GM23338 (cell line): ENCODE measurements around the gene SCN3A. TPM values are rescaled to one million over a fixed set of nuclear protein-coding genes. Genes with fewer than 3 reads are reported as not detected.

Experiments used
- ATAC-seq: fragments of 200-7000 bp; cut with Tn5 transposase; 3 replicates; pipeline ENCODE4 v1.9.1; 2020
- DNase-seq: peaks from one replicate; pipeline ENCODE4 v3.0.0-alpha.2; 2015; ENCODE audit warnings: low spot score
- H2AFZ ChIP-seq: fragments of 200-600 bp; sonication (generic); 2 replicates; pipeline ENCODE4 v1.8.0; 2016; ENCODE audit warnings: antibody characterized with exemption, mild to moderate bottlenecking, moderate library complexity
- H3F3A ChIP-seq: fragments of 200-600 bp; sonication (generic); replicated peaks from 2 replicates; pipeline ENCODE4 v1.8.0; 2017; ENCODE audit warnings: antibody characterized with exemption, mixed run types, low read depth
- H3K27ac ChIP-seq: fragments of 200-600 bp; sonication (generic); 2 replicates; pipeline ENCODE4 v1.6.1; 2016; ENCODE audit warnings: low read depth
- H3K27me3 ChIP-seq: fragments of 200-600 bp; sonication (generic); 2 replicates; pipeline ENCODE4 v1.8.0; 2016; ENCODE audit warnings: mild to moderate bottlenecking, mixed run types, moderate library complexity; ENCODE audit not compliant: insufficient read depth
- H3K36me3 ChIP-seq: fragments of 200-600 bp; sonication (generic); 2 replicates; pipeline ENCODE4 v1.8.0; 2016; ENCODE audit warnings: mild to moderate bottlenecking; ENCODE audit not compliant: insufficient read depth
- H3K4me1 ChIP-seq: fragments of 200-600 bp; sonication (generic); 2 replicates; pipeline ENCODE4 v1.8.0; 2016; ENCODE audit warnings: mild to moderate bottlenecking, moderate library complexity; ENCODE audit not compliant: insufficient read depth
- H3K4me2 ChIP-seq: fragments of 200-600 bp; sonication (generic); 2 replicates; pipeline ENCODE4 v1.7.1; 2017; ENCODE audit warnings: mixed run types
- H3K4me3 ChIP-seq: fragments of 200-600 bp; sonication (generic); 2 replicates; pipeline ENCODE4 v1.6.1; 2016; ENCODE audit warnings: mixed run types
- H3K79me2 ChIP-seq: fragments of 200-600 bp; sonication (generic); replicated peaks from 2 replicates; pipeline ENCODE4 v1.8.0; 2017; ENCODE audit warnings: mild to moderate bottlenecking; ENCODE audit not compliant: insufficient read depth
- H3K9me2 ChIP-seq: fragments of 200-600 bp; sonication (generic); 2 replicates; pipeline ENCODE4 v1.8.0; 2017; ENCODE audit not compliant: insufficient read depth
- H4K20me1 ChIP-seq: fragments of 200-600 bp; sonication (generic); replicated peaks from 2 replicates; pipeline ENCODE4 v1.8.0; 2017; ENCODE audit warnings: mild to moderate bottlenecking; ENCODE audit not compliant: insufficient read depth
- H3K27ac Mint-ChIP-seq: 2 replicates; pipeline ENCODE4 v1.8.0; 2020; ENCODE audit warnings: inconsistent platforms, mild to moderate bottlenecking, moderate library complexity, mixed read lengths
- H3K27me3 Mint-ChIP-seq: 3 replicates; pipeline ENCODE4 v1.8.0; 2022; ENCODE audit warnings: low read depth, mild to moderate bottlenecking, moderate library complexity, mixed read lengths, inconsistent platforms; ENCODE audit not compliant: insufficient read depth, poor library complexity
- H3K36me3 Mint-ChIP-seq: 3 replicates; pipeline ENCODE4 v1.8.0; 2021; ENCODE audit warnings: low read depth, mild to moderate bottlenecking, inconsistent platforms, moderate library complexity, mixed read lengths
- H3K4me1 Mint-ChIP-seq: 3 replicates; pipeline ENCODE4 v1.8.0; 2020; ENCODE audit warnings: mild to moderate bottlenecking, inconsistent platforms, mixed read lengths
- H3K4me3 Mint-ChIP-seq: 3 replicates; pipeline ENCODE4 v1.8.0; 2021; ENCODE audit warnings: moderate library complexity, mild to moderate bottlenecking, inconsistent platforms, mixed read lengths
- H3K9me3 Mint-ChIP-seq: 3 replicates; pipeline ENCODE4 v1.8.0; 2020; ENCODE audit warnings: moderate library complexity, mild to moderate bottlenecking, inconsistent platforms, mixed read lengths
- CREB1 ChIP-seq: fragments of 250-450 bp; sonication (Bioruptor Pico); IDR thresholded peaks from 2 replicates; pipeline ENCODE4 v1.5.0; 2020; ENCODE audit warnings: low read depth, mild to moderate bottlenecking, moderate library complexity
- EZH2 ChIP-seq: fragments of 200-600 bp; sonication (generic); IDR thresholded peaks from one replicate; pipeline ENCODE4 v1.8.0; 2017; ENCODE audit warnings: antibody characterized with exemption, mild to moderate bottlenecking, low read depth; ENCODE audit not compliant: unreplicated experiment
- EZH2phosphoT487 ChIP-seq: fragments of 200-600 bp; sonication (generic); IDR thresholded peaks from one replicate; pipeline ENCODE4 v1.8.1; 2018; ENCODE audit warnings: antibody characterized with exemption; ENCODE audit not compliant: unreplicated experiment
- JUNB ChIP-seq: IDR thresholded peaks from one replicate; pipeline ENCODE4 v1.6.1; 2016; ENCODE audit warnings: antibody characterized with exemption; ENCODE audit not compliant: unreplicated experiment
- NANOG ChIP-seq: IDR thresholded peaks from 2 replicates; pipeline ENCODE4 v1.6.1; 2016; ENCODE audit warnings: antibody characterized with exemption, borderline replicate concordance
- POLR2AphosphoS5 ChIP-seq: IDR thresholded peaks from 2 replicates; pipeline ENCODE4 v1.6.1; 2016; ENCODE audit warnings: antibody characterized with exemption, low read depth
- STAT1 ChIP-seq: IDR thresholded peaks from one replicate; pipeline ENCODE4 v1.6.1; 2016; ENCODE audit warnings: antibody characterized with exemption; ENCODE audit not compliant: unreplicated experiment
- ZNF114 ChIP-seq: fragments of 250-450 bp; sonication (Bioruptor Pico); IDR thresholded peaks from 2 replicates; pipeline ENCODE4 v1.5.0; 2020; ENCODE audit warnings: mild to moderate bottlenecking, moderate library complexity
- ZNF331 ChIP-seq: fragments of 250-450 bp; sonication (Bioruptor Pico); IDR thresholded peaks from 2 replicates; pipeline ENCODE4 v1.5.0; 2020; ENCODE audit warnings: low read depth, mild to moderate bottlenecking, moderate library complexity
- polyA plus RNA-seq: library from polyadenylated mRNA; unstranded; fragments of >200 nt; fragmentation: Nextera tagmentation; extraction: Ambion mirVana; gene quantifications from 2 replicates; pipeline ENCODE4 v1.2.1, GENCODE V29; 2016
- total RNA-seq: library from RNA; depleted of rRNA; stranded (reverse); fragments of >200 nt; shearing (Covaris generic); gene quantifications from 2 replicates; pipeline ENCODE4 v1.2.3, GENCODE V29; 2014
- TF ChIP-seq, protein P1 (sequence below): fragments of 250-450 bp; sonication (Bioruptor Pico); IDR thresholded peaks from 2 replicates; pipeline ENCODE4 v1.5.0; 2020; ENCODE audit warnings: mild to moderate bottlenecking, moderate library complexity
- TF ChIP-seq, protein P2 (sequence below), 2 experiments: fragments of 200-600 bp in 1 of 2; sonication (generic) in 1 of 2; conservative IDR thresholded peaks; 2 replicates each; pipeline versions ENCODE4 v1.5.1 to v1.6.1; 2016 to 2017; ENCODE audit warnings: antibody characterized with exemption in 2 of 2, low read depth in 2 of 2, mild to moderate bottlenecking in 2 of 2, moderate library complexity in 1 of 2
- TF ChIP-seq, protein P3 (sequence below): IDR thresholded peaks from one replicate; pipeline ENCODE4 v1.6.1; 2018; ENCODE audit warnings: antibody characterized with exemption; ENCODE audit not compliant: unreplicated experiment
- TF ChIP-seq, protein P4 (sequence below): IDR thresholded peaks from 2 replicates; pipeline ENCODE4 v1.6.1; 2016; ENCODE audit warnings: antibody characterized with exemption

SCN3A gene
- total and polyA plus RNA-seq, 2 experiments from 2014 or later, result 0.66 TPM; not detected in 1

DNA sequence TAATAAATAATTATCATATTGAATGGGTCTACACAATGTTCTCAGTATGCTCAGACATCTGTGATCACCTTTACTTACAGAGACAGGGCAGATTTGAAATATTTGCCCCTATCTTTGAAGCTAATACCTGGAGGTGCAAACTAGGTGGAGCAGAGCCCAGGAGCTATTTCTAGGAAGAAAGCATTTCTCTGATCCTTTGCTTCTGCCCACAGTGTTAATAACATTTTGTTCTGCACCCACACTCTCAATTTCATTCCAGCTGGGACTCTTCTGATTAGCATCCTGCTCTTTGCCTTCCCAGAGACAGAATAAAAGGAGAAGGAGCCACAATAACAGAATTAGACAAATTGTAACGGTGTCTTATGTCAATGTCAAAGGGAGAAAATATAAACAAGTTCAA lies 23.7 kb upstream of the SCN3A start:
- Histone ChIP-seq H3K79me2 (no peaks in the 10 kb centered on the region), H3K27ac (no peak overlapping the region), H3K27me3 (no peaks in the 10 kb centered on the region), H3K9me2 (no peaks in the 10 kb centered on the region), H3K36me3 (no peaks in the 10 kb centered on the region), H3K4me3 (no peak overlapping the region), H4K20me1 (no peaks in the 10 kb centered on the region), H3K4me2 (no peak overlapping the region), H3K4me1 (peaks cover under 1% of the 10 kb centered on the region; the same call in 1 of the 2 replicates), H2AFZ (no peak overlapping the region), H3F3A (no peaks in the 10 kb centered on the region)
- DNase-seq, result no peak
- no peak for ATAC-seq
- no peak overlapping the region for H3K4me3 Mint-ChIP-seq
- H3K9me3 Mint-ChIP-seq, result no peaks in the 10 kb centered on the region
- no peaks in the 10 kb centered on the region for H3K27me3 Mint-ChIP-seq
- TF ChIP-seq EZH2, result no peak
- no peak for TF ChIP-seq POLR2AphosphoS5
- no peak for TF ChIP-seq ZNF114 (CRISPR knock-in tag)
- TF ChIP-seq, protein P1, sequence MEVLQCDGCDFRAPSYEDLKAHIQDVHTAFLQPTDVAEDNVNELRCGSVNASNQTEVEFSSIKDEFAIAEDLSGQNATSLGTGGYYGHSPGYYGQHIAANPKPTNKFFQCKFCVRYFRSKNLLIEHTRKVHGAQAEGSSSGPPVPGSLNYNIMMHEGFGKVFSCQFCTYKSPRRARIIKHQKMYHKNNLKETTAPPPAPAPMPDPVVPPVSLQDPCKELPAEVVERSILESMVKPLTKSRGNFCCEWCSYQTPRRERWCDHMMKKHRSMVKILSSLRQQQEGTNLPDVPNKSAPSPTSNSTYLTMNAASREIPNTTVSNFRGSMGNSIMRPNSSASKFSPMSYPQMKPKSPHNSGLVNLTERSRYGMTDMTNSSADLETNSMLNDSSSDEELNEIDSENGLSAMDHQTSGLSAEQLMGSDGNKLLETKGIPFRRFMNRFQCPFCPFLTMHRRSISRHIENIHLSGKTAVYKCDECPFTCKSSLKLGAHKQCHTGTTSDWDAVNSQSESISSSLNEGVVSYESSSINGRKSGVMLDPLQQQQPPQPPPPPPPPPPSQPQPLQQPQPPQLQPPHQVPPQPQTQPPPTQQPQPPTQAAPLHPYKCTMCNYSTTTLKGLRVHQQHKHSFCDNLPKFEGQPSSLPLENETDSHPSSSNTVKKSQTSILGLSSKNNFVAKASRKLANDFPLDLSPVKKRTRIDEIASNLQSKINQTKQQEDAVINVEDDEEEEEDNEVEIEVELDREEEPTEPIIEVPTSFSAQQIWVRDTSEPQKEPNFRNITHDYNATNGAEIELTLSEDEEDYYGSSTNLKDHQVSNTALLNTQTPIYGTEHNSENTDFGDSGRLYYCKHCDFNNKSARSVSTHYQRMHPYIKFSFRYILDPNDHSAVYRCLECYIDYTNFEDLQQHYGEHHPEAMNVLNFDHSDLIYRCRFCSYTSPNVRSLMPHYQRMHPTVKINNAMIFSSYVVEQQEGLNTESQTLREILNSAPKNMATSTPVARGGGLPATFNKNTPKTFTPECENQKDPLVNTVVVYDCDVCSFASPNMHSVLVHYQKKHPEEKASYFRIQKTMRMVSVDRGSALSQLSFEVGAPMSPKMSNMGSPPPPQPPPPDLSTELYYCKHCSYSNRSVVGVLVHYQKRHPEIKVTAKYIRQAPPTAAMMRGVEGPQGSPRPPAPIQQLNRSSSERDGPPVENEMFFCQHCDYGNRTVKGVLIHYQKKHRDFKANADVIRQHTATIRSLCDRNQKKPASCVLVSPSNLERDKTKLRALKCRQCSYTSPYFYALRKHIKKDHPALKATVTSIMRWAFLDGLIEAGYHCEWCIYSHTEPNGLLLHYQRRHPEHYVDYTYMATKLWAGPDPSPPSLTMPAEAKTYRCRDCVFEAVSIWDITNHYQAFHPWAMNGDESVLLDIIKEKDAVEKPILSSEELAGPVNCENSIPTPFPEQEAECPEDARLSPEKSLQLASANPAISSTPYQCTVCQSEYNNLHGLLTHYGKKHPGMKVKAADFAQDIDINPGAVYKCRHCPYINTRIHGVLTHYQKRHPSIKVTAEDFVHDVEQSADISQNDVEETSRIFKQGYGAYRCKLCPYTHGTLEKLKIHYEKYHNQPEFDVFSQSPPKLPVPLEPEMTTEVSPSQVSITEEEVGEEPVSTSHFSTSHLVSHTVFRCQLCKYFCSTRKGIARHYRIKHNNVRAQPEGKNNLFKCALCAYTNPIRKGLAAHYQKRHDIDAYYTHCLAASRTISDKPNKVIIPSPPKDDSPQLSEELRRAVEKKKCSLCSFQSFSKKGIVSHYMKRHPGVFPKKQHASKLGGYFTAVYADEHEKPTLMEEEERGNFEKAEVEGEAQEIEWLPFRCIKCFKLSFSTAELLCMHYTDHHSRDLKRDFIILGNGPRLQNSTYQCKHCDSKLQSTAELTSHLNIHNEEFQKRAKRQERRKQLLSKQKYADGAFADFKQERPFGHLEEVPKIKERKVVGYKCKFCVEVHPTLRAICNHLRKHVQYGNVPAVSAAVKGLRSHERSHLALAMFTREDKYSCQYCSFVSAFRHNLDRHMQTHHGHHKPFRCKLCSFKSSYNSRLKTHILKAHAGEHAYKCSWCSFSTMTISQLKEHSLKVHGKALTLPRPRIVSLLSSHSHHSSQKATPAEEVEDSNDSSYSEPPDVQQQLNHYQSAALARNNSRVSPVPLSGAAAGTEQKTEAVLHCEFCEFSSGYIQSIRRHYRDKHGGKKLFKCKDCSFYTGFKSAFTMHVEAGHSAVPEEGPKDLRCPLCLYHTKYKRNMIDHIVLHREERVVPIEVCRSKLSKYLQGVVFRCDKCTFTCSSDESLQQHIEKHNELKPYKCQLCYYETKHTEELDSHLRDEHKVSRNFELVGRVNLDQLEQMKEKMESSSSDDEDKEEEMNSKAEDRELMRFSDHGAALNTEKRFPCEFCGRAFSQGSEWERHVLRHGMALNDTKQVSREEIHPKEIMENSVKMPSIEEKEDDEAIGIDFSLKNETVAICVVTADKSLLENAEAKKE (CRISPR knock-in tag), result no peak
- no peak for TF ChIP-seq NANOG
- TF ChIP-seq, protein P2, sequence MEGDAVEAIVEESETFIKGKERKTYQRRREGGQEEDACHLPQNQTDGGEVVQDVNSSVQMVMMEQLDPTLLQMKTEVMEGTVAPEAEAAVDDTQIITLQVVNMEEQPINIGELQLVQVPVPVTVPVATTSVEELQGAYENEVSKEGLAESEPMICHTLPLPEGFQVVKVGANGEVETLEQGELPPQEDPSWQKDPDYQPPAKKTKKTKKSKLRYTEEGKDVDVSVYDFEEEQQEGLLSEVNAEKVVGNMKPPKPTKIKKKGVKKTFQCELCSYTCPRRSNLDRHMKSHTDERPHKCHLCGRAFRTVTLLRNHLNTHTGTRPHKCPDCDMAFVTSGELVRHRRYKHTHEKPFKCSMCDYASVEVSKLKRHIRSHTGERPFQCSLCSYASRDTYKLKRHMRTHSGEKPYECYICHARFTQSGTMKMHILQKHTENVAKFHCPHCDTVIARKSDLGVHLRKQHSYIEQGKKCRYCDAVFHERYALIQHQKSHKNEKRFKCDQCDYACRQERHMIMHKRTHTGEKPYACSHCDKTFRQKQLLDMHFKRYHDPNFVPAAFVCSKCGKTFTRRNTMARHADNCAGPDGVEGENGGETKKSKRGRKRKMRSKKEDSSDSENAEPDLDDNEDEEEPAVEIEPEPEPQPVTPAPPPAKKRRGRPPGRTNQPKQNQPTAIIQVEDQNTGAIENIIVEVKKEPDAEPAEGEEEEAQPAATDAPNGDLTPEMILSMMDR (conservative IDR thresholded peaks at IDR 0.05; ENCODE audit: low read depth in 2 of 2), result no peak
- no peak for TF ChIP-seq CREB1
- TF ChIP-seq, protein P3, sequence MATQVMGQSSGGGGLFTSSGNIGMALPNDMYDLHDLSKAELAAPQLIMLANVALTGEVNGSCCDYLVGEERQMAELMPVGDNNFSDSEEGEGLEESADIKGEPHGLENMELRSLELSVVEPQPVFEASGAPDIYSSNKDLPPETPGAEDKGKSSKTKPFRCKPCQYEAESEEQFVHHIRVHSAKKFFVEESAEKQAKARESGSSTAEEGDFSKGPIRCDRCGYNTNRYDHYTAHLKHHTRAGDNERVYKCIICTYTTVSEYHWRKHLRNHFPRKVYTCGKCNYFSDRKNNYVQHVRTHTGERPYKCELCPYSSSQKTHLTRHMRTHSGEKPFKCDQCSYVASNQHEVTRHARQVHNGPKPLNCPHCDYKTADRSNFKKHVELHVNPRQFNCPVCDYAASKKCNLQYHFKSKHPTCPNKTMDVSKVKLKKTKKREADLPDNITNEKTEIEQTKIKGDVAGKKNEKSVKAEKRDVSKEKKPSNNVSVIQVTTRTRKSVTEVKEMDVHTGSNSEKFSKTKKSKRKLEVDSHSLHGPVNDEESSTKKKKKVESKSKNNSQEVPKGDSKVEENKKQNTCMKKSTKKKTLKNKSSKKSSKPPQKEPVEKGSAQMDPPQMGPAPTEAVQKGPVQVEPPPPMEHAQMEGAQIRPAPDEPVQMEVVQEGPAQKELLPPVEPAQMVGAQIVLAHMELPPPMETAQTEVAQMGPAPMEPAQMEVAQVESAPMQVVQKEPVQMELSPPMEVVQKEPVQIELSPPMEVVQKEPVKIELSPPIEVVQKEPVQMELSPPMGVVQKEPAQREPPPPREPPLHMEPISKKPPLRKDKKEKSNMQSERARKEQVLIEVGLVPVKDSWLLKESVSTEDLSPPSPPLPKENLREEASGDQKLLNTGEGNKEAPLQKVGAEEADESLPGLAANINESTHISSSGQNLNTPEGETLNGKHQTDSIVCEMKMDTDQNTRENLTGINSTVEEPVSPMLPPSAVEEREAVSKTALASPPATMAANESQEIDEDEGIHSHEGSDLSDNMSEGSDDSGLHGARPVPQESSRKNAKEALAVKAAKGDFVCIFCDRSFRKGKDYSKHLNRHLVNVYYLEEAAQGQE, result no peak
- TF ChIP-seq ZNF331 (CRISPR knock-in tag), result no peak
- TF ChIP-seq, protein P4, sequence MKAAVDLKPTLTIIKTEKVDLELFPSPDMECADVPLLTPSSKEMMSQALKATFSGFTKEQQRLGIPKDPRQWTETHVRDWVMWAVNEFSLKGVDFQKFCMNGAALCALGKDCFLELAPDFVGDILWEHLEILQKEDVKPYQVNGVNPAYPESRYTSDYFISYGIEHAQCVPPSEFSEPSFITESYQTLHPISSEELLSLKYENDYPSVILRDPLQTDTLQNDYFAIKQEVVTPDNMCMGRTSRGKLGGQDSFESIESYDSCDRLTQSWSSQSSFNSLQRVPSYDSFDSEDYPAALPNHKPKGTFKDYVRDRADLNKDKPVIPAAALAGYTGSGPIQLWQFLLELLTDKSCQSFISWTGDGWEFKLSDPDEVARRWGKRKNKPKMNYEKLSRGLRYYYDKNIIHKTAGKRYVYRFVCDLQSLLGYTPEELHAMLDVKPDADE, result no peak
- no peak for TF ChIP-seq STAT1
- TF ChIP-seq EZH2phosphoT487, result no peak
- no peak for TF ChIP-seq JUNB
- H3K27ac Mint-ChIP-seq, result no peak overlapping the region
- H3K4me1 Mint-ChIP-seq, result peaks cover 6% of the 10 kb centered on the region
- H3K36me3 Mint-ChIP-seq, result no peaks in the 10 kb centered on the region
